T-helper 2 cell treated with Interferon-gamma antibody and Interleukin-4, amounts not matched to agents 100 ng/mL and 5 ng/mL, for 36 hours (primary cell): ENCODE data around the gene GIPC1. TPM values are rescaled to one million over a fixed set of nuclear protein-coding genes. Genes with fewer than 3 reads are reported as not detected.

Experiments
- intact Hi-C: fragments of 100-400 bp; cut with micrococcal nuclease; formaldehyde crosslinking; loops from one replicate; pipeline ENCODE4 v1.15.1; 2023
- total RNA-seq: library from RNA; stranded (reverse); gene quantifications from 2 replicates; pipeline ENCODE4 v1.2.3, GENCODE V29; 2022

The GIPC1 gene
- total RNA-seq, 1 donor from 2014 or later = 38.0 TPM

DNA sequence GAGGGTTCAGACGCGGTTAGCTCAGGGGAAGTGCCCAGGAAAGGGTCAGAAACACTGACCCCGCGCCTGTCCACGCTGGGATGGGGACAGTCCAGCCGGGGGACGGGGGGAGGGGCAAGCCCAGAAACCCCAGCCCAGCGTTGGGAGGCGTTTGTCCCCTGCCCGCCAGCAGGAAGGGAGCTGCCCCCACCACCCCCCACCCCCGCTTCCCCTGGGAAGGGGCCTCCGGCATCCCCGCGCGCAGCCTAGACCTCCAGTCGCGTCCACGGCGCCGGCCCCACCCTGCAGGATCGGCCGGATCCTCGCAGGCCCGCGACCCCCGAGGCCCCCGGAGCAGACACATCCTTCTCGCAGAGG, 277 bp downstream of the GIPC1 start:
- intact Hi-C loops = loop anchor here (5.0 kb wide), 1 partner anchor 358 kb away; the partner anchor contains the start of gene ASF1B

DNA sequence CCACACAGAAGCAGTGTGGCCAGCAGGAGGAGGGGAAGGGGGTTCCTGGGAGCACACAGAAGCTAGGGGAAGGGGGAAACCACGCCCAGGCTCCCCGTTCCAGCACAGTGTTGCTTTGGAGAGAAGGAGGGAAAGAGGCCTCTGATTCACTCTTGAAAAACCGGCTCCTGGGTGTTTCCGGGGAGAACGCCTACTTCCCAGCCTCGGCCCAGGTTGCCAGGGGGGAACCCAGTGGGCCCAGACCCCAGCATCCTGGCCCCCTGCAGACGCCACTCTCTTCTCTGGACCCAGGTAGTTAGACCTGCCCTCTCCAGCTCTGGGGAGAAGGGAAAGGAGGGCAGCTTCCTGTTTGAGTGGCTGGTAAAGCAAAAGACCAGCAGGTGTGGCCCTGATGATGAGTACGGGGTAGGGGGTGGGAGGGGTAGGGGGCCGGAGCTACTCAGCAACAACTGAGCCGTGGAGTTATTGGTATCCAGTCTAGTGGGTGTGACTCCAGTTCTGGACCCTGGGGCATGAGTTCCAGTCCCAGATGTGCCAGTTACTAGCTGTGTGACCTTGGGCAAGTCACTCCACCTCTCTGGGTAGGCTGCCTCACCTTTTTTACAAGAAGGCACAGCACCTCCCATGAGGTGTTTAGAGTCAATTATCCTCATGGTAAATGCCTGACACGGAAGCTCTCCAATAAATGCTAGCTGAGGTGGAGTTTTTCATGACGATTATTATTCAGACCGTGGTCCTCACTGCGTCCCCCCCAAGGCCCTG, 836 bp downstream of the GIPC1 start:
- intact Hi-C loops = loop anchor here (5.0 kb wide), 1 partner anchor 358 kb away; the partner anchor contains the start of gene ASF1B

DNA sequence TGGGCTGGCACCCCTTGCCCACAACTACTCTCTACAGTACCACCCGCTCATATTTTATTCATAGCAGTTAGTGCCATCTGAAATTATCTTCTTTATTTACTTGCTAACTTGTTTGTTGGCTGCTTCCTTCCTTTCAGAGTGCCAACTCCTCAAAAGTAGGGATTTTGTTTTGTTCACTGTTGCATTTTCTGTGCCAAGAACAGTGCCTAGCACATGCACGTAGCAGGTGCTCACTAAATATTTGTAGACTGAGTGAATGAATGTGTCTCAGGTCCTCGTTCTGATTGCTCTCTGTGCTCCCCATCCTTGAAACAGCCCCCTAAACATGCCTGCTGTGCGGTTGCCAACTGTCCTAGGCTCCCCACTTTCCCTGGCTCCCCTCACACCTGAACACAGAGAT, 1.5 kb downstream of the GIPC1 start:
- intact Hi-C loops = no loop called here

DNA sequence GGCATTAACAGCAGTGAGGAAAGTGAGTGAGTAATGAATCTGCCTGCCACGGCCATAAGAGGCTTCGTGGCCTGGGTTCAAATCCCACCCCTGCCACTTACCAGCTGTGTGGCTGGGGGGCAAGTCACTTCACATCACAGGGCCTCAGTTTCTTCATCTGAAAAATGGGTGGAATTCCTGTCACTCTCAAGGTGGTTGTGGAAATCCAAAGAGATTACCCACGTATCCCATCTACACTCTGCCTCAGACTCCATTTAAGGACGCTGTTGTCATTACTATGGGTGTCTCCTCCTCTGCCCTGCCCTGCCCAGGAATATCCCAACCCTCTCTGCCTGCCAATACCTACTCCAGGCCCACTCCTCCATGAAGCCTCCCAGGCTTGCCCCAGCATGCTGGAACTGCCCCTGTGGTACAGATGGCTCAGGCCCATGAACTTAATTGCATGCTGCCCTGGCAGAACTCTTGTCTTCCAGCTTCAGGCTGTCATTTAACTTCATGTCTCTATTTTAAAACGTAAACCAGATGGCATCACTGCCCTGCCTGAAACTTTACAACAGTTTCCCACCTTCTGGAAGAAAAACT, 3.1 kb downstream of the GIPC1 start:
- intact Hi-C loops = no loop called here

DNA sequence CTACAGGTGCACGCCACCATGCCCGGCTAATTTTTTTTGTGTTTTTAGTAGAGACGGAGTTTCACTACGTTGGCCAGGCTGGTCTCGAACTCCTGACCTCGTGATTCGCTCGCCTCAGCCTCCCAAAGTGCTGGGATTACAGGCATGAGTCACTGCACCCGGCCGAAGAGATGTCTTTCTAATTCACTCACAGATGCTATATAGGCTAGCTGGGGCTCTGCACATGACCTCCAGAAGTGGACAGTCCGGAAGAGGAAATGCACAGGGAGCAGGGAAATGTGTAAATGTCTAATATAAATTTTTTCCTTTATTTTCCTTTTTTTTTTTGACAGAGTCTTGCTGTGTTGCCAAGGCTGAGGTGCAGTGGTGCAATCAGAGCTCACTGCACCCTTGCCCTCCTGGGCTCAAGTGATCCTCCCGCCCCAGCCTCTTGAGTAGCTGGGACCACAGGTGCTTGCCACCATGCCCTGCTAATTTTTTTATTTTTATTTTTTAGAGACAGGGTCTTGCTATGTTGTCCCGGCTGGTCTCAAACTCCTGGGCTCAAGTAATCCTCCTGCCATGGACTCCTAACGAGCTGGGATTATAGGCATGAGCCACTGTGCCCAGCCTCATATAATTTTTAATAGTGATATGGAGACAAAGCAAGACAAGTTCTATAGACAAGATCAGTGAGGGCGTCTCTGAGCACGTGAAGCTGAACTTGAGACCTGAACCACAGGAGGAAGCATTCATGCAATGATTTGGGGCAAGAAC, 8.4 kb downstream of the GIPC1 start:
- intact Hi-C loops = loop anchor here (2.0 to 10.0 kb wide), 2 partner anchors 55 to 283 kb away; partner anchors contain the start of genes ADGRL1 and PKN1

DNA sequence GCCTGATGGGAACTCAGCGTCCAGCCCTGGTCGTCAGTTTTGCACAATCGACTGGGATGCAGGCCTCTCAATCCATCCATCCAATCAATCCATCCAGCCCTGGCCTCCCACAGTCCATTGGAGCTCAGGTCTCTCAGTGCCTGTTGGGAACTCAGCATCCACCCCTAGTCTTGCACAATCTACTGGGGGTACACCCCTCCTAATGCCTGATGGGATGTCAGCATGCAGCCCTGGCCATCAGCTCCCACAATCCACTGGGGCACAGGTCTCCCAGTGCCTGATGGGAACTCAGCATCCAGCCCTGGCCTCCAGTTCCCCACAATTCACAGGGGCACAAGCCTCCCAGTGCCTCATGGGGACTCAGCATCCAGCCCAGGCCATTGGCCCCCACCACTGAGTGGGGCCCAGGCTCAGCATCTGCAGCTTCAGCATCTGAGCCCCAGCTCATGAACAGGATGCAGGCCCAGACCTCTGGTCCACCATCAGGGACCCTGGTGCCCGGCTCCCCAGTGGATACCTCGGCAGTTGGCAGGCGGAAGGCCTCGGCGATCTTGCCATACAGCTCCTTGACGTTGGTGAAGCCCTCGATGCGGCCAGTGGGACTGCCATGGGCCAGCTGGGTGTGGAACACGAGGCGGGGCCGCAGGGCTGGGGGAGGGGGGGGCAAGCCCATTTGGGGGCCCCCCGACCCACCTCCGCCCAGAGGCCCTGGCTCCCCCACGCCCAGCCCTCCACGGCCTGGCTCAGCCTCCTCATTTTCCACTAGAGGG, 13.6 kb downstream of the GIPC1 start:
- intact Hi-C loops = loop anchor here (5.0 to 10.0 kb wide), 2 partner anchors 278 to 345 kb away; partner anchors contain the start of genes ADGRL1 and ASF1B

DNA sequence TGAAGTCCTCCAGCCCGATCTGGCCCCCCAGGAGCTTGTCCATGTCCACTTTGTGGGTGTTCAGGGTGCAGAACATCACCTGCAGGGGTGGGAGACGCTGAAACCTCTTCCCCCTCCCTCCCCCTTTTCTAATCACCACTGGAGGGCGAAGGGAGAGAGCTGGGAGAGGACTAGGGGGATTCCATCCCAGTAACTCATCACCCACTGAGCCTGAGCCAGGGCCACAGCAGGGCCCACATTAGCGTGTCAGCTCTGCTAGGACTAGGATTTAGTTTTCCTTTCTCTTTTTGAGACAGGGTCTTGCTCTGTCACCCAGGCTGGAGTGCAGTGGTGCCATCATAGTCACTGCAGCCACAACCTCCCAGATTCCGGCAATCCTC, 15.2 kb downstream of the GIPC1 start:
- intact Hi-C loops = loop anchor here (5.0 to 10.0 kb wide), 2 partner anchors 276 to 343 kb away; partner anchors contain the start of genes ADGRL1 and ASF1B

DNA sequence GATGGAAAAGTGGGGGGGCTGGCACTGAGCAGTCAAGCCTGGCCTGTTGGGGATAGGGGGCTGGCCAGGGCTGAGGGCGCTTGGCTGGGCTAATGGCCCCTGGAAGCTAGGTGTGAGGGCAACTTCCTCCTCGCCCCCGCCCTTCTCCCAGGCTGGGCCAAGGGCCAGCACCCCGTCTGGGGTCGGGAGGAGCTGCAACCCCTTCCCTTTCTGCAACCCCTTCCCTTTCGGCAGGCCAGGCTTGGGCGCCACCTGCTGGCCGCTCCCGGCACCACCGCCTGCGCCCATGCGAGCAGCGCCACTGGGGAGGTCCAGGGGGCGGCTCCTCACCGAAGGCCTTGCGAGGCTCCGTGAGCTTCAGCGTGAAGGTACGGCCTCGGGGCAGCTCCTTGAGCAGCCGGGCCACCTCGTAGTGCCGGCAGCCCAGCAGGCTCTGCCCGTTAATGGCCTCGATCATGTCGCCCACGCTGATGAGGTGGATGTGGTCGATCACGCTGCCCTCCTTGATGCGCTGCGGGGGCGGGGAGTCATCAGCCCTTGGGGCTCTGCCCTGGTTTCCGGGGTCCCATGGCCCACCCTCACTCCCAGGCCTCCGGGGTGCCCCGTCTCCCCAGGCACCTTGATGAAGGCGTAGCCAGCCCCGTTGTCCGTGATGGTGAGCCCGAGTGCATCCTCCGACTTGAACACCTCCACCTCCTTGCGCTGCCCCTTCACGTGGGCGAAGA, 15.8 kb downstream of the GIPC1 start:
- intact Hi-C loops = loop anchor here (5.0 to 10.0 kb wide), 2 partner anchors 275 to 343 kb away; partner anchors contain the start of genes ADGRL1 and ASF1B

DNA sequence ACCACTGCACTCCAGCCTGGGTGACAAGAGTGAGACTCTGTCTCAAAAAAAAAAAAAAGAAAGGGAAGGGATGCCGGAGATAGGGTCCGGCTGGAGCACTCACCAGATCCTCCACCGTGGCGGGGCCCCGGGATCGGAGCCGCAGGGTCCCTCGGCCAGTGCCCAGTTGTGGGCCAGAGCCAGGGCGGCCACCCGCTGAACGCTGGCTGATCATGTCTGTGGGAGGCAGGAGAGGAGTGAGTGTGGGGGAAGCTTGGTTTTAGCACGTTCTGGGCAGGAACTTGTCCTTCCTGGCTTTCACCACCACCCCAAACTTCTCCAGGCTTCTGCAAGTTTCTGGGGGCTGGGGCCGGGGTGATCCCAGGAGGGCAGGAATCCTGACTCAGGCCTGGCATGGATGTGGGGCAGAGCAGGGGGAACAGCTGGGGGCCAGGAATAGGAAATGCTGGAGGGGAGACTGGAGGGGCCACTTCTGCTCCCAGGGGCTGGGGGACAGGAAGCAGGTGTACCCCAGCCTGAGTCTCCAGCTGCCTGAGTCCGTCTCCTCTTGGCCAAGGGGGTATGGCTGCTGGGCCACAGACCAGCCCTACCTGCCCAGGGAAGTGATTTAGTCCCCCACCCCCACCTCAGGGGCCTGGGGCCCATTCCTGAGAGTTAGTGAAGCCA, 16.5 kb downstream of the GIPC1 start:
- intact Hi-C loops = no loop called here

DNA sequence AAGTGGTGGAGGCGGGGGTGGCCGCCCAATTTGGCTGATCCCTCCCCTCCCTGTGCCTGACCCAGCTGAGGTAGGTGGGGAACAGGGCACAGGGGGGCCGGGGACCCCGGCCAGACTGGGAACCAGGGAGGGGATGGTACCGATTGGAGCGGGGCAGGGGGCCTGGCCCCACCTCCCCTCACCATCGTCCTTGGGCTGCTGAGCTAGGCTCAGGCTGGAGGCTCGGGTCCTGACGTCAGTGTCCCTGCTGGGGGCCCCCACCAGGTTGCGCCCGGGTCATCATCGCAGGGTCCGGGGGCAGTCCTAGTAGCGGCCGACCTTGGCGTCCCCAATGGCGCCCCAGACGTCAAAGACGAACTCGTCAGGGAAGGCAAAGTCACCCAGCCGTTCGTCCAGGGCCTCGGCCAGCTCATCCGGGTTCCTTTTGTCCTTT, 17.8 kb downstream of the GIPC1 start:
- intact Hi-C loops = no loop called here

DNA sequence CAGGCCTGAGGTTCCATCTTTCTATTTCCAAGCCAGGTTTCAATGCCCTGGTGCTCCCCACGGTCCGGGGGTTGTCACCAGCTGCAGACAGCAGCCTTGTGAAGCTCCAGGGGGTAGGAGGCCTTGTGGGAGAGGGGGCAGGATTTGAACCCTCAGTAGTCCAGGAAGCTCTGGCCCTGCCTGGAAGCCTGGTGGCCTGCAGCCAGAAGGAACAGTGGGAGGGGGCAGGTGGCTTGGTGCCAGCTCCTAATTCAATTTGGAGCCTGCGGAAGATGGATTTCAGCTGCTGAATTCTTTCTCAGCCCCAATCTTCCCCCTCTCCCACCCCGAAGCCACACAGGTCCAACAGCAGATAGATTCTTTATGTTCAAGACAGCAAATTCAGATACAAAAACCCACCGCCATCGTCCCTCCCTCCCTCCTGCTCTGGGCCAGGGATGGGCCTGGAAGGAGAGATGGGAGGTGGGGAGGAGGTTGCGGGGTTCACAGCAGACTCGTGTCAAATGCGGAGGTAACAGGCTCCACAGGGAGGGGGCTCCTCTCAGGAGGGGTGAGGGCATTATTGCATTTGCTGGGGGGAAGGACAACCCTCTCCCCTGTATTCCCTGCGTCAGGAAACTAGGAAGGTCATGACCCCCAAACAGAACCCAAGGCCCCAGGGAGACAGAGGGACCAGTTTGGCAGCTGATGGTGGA, 18.4 kb downstream of the GIPC1 start:
- intact Hi-C loops = no loop called here

DNA sequence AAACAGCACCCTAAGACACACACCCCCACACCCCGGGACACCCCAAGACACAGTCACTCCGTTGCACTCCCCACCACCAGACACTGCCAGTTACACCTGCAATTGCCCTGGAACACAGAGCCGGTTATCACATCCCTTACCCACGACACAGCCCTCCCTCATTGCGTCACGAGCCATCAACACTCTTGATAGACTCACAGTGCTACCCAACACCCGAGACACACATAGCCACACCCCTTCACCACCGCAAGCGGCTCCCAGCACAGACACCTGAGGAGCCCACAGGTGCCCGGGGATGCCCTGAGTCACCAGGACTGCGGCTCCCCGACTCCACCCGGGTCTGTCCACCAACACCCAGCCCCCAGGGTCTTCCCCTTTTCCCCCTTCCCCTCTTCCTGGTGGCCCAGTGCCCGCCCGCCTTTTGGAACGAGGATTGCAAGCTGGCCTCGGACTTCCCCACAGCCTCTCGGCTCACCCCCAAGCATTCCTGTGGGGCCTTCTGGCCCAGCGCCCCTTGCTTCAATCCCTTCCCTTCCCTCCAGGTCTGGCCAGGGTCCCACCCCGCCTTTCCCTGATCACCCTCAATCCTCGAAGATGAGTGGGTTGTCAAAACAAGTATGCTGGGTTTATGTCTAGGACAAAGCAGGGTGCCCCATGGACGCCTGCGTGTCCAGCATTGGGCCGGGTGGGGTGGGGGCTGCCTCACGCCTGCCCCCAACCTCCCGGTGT, 19.1 kb downstream of the GIPC1 start:
- intact Hi-C loops = no loop called here

DNA sequence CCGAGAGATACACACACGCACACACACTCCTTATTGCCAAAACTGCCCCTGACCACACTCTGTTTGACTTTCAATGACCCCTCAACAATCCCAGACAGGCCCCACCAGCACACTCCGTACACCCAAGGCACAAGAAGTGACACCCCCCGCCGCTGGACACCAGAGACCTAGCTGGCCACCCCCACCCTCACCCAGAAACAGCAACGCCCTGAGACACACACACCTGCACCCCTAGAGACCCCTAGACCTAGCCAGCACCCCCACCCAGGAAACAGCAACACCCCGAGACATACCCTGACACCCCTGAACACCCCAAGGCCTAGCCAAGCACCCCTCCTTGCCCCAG, 19.6 kb downstream of the GIPC1 start:
- intact Hi-C loops = no loop called here

DNA sequence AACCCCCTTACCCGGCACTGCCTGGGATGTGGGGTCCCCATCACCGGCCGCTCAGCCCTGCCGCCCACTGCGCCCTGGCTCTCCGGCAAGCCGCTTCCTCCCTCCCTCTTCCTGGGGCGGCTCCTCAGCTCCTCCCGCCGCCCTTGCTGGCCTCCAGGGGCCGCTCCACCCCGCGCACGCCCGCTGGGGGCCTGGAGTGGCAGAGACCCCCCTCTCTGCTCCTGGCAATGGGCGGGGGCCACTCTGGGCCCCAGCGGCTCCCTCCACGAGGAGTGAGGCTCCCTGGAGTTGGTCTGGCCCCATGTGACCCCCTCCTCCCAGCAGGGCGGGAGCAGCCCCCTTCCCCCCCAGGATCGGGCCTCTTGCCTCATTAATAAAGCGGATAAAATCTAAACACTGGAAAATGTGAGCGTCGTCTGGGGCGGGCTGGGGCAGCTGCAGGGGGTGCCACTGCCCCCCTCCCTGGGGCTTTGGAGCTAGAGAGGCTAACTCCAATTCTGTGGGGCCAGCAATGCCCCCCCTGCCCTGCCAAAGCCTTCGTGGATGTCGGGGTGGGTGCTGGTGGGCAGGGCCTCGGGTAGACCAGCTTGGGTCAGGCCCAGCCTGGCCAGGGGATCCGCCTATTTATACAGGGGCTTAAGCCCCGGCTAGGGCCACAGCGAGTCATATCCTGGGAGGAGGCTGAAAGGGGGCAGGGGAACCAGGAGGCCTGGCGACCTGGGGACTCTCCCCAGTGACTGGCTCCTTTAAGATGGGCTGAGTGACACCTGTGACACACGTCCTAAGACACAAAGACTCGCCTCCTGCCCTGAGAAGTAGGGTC, 20.5 kb downstream of the GIPC1 start, which contains the start of gene PTGER1:
Gene PTGER1, minus strand, starts transcription at position 104 of the 823 bp plus-strand sequence. CDS start 1,034 bp downstream, outside the sequence.
- intact Hi-C loops = no loop called here

DNA sequence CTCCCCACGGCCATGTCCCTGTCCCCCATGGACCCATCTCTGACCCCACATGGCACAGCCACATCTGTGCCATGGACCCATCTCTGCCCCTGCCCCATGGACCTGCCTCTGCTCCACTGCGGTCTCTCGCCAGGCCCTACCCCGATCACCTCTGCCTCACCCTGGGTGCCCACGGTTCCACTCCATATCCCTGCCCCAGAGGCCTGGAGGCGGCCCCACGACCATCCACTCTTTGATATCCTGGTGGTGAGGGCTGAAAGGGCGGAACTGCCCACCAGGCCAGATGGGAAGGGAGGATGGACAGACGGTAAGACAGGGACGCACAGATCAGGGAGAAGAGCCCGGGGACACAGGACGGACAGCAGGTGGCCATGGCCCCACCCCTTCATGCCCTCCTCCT, 21.1 kb downstream of the GIPC1 start:
- intact Hi-C loops = loop anchor here (5.0 kb wide), 1 partner anchor 43 kb away; the partner anchor contains the start of gene PKN1

DNA sequence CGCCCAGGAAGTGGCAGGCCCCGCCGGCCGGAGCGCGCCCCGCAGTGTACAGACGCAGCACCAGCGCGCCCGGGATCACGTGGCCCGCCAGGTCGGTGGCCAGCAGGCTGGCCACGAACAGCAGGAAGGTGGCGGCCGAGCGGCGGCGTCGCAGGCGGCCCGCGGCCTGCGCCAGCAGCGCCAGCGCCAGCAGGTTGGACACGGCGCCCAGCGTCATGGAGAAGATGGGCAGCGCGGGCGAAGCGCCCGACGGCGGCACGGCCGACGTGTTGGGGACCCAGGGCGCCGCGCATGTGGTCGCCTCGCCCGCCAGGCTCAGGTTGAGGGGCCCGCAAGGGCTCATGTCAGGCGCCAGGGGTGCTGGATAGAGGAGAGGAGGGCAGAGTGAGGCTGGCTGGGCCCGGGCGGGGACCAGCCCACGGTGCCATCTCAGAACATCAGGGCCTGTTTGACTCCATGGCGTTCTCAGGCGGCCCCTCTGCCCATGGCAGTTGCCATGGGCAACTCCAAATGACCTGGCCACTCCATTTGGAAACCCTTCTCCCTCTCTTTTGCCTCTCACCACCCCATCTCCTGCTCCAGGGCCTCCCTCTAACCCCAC, 21.8 kb downstream of the GIPC1 start:
- intact Hi-C loops = loop anchor here (5.0 kb wide), 1 partner anchor 42 kb away; the partner anchor contains the start of gene PKN1
